IPS-NIHi7 (cell line): Measurements from ENCODE around the gene MAPK10.
A peak's percentile ranks its signal among the peaks of the same experiment; 100 is the strongest.
"Not testable (repeated sequence)": the region's sequence is repeated elsewhere in the genome, so short reads cannot be mapped to it uniquely, and the experiment has no call there.

Experiments used
- DNase-seq: peaks from one replicate; pipeline ENCODE4 v3.0.0; 2012; ENCODE audit warnings: mixed read lengths; ENCODE audit errors: extremely low spot score

Gene MAPK10

DNA sequence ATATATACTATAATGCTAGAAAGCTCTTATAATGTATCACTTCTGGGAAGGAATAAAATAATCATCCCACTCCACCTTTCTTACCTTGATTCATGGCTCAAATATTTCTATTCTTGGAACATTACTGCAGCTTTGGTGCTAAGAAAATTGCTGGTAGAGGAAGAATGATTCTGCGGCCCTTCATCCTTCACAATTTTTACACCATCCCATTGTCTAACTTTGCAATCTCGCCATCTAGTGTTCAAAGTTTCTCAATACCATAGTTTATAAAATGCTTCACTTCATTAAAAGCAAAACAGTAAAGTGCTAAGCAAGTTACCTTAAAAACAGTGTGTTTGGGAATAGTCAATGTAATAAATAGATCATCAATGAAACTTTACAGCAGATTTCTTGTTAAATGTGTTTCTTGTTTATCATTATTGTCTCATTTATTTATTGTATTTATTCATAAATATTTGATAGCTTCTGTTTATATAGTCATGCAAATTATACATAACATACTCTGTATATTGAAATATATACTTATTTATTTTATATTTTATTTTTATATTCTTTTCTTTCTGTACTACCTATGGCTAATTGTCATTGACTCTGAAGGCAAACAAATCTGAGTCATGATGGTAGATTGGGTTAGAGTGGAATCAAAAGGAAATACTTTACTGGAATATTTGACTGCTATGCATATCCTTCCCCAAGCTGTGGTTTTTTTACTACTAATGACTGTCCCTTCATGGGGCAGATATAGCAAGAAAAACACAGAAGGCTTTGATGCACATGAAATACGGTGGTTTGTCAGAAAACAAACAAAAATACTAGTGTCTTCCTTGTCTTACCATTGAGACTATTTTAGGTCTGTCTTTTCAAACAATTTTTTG lies 390.7 kb downstream of the MAPK10 start:
- peak; percentile 30 for DNase-seq

DNA sequence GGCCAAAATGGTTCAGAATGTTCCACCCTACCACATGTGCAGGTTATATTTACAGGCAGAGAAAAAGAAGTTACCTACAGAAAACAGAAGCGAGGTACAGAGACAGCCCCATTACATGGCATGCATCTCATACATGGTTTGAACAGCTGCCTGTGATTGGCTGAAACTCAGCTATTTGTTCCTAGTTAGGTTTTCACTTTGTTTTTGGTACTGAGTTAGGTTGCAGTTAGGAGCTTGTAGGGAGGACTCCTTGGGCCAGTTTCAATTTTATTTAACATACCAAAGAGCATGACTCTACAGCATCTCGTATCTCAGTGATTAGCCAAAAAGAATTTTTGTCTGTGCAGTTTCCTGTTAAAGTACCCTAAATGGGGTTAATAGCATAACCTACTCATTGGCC lies 392.0 kb downstream of the MAPK10 start:
- DNase-seq: no peak

DNA sequence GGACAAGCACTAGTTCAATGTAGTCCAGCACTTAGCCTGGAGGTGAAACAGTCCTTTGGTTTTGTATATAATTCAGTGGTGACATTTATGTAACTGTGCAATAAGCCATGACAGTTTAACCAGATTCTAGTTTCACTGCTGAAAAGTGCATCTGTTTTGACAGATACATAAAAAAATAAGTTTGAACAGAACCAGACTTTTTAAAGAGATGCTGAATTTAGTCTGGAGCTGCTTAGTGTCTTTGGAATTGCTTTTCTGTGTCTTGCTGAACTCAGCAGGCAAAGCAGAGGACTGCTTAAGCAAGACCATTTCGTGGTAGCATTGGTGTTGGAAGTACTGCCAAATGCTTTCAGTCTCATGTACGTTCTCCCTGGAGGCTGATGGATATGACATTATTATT lies 393.5 kb downstream of the MAPK10 start:
- DNase-seq: no peak

DNA sequence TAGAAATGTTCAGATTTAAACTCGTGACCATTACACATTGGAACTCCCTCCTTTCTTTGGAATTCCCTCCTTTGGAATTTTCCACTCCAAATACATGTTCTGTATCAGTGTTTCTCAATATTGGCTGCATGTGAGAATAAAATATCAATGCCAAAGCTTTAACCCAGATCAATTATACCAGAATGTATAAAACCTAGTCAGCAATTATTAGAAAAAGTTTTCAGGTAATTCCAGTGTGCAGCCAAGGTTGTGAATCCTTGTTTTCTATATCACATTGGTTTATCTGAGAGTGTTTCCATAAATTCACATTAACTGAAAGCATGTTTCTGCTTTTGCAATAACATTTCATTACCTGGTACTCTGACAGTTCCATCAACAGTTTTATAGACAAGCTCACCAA lies 394.3 kb downstream of the MAPK10 start:
- no peak for DNase-seq

DNA sequence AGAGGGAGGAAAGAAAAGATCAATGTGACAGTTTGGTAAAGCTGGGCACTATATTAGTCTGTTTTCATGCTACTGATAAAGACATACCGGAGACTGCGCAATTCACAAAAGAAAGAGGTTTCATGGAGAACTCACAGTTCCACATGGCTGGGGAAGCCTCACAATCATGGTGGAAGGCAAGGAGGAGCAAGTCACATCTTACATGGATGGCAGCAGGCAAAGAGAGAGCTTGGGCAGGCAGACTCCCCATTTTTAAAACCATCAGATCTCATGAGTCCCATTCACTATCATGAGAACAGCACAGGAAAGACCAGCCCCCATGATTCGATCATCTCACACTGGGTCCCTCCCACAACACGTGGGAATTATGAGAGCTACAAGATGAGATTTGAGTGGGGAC lies 394.8 kb downstream of the MAPK10 start:
- not testable (repeated sequence) for DNase-seq

DNA sequence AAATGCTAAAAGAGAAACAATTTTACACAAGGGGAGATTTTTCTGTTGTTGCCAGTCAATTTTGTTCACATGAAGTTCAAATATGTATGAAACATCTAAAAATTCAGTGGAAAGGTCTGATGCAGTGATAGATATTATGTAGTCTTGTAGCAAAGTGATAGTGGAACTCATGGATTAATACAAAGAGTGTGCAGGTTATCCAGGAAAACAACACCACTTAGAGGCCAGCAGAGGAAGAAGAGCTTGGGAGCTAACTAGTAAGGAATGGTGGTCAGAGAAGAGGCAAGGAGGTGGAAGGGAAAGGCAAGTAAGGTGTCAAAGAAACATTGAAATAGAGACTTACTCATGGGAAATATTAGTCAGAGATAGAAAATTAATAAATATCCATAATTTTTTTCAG lies 395.6 kb downstream of the MAPK10 start:
- no peak for DNase-seq

DNA sequence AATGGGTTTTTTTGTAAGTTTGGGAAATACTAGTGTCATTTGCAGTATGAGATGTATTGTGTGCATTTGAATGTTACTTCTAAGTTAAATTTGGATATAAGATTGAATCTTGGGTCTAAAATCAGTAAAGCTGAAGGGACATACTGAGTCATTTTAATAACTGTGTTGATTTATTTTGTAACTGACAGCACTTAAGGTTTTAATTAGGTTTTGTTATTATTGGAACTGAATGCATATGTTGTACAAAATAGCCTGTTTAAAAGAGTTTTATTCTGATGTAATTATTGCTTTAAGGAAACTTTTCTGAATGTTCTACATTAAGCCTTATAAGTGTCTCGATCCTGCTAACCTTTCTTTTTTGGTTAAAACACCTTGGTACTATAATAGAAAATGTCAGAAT lies 396.6 kb downstream of the MAPK10 start:
- no peak for DNase-seq

DNA sequence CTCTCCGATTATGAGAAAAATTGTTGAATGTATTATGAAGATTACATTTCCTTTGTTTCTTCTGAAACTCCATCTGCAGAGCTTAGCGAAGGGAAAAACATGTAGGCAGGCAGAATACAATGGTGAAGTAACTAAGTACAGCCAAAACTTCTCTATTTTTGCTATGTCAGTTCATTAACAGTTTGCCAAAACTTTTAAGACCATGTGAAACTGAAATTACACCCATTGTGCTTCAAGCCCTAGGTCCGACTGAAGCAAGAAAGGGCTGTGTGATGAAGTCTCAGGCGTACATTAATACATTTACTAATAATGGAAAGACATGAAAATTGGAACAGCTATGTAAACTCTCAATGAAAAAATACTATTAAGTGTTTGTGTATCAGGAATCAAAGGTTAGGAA lies 398.0 kb downstream of the MAPK10 start:
- DNase-seq: no peak

DNA sequence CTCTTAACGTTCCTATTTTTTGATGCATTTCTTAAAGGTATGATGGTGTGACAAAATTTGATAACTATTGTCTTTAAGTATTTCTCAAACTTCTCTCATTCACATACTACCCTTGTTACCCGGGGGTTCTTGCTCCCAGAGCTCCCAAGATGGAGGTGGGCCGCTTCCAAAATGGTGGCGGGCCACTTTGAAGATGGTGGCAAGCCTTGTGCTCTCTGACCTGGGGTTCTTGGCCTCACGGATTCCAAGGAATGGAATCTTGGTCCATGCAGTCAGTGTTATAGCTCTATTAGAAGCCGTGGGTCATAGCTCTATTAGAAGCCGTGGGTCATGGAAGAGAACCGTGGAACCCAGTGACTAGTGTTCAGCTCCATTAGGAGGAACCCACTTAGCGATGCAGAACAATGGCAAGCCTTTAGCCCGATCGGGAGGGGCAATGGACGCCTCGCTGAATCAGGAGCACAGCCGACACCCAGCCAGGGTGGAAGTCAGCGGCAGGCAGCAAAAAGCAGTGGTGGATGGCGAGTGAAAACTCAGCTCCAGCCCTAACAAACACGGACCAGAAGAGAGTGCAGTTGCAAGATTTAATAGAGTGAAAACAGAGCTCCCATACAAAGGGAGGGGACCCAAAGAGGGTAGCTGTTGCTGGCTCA lies 403.4 kb downstream of the MAPK10 start:
- no peak for DNase-seq

DNA sequence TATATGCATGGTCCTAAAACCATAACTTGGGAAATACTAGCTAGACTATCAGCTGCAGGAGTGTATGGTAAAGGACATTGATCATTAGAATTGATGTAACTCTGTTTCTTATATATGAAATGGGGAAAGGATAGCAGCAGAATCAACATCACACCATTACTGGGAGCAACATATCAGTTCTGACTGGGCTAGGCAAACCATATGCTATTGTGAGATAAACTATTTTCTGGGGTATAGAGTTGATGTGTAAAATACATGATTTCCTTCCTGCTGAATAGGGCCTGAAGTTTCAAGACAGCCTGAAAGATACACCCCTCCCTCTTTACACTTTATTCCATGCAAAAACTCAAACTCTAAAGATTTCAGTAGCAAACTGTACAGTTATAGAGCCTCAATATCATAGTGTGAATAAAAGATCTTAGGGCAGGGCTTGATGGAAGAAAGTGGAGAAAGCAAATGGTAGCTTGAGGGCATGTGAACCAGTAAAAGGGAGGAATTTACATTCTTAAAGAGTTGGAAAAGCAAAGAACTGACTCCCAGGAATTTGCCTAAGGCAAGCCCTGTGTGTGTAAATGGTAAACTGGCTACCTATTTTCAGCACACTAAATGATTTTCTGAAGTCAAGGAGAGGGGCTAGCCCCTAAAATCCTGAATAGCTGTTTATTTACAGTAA lies 404.1 kb downstream of the MAPK10 start:
- peak; percentile 24 for DNase-seq

DNA sequence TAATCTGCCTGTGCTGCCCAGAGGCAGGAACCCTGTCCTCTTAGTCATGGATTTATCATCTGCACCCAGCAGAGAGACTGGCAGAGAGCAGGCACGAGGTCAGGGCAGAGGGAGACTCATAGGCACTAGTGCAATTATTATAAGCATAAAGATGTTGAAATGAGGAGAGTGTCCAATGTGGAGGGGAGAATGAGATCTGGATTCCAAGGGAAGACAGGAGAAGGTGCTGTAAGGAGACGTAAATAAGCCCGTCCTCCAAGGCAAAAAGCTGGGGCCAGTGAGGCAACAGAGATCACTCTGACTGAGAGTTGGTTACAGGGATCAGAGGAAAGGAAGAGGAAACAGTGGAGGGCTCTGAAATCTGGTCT lies 406.2 kb downstream of the MAPK10 start:
- DNase-seq: peak; percentile 27

DNA sequence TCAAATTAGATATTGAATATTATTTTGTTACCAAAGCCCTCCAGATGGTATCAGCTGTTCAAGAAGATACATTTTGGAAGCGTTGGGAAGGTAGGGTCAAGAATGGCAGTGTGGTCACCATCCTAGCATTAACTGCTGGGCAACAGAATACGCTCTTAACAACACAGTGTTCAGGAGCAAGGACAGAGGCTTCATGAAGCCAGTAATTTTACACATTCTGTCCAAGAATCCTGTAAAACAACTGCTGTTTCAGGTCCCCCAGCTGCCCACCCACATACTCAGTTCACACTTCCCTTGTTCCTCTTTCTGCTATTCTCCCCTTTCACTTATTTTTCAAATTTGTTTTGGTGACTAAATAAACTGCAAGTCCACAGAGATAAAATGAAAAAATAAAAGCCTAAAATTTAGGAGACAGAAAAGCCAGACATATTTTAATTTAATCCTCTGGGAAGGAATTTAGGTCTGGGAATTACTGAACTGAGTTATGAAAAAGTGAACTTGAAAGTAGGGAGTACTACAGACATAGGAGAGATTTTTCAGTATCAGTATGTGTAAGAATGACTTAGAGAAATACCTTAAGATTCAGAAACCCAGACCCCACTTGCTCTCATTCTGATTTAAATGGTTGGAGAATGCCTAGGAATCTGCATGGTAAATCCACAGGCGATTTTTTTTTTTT lies 406.7 kb downstream of the MAPK10 start:
- no peak for DNase-seq

DNA sequence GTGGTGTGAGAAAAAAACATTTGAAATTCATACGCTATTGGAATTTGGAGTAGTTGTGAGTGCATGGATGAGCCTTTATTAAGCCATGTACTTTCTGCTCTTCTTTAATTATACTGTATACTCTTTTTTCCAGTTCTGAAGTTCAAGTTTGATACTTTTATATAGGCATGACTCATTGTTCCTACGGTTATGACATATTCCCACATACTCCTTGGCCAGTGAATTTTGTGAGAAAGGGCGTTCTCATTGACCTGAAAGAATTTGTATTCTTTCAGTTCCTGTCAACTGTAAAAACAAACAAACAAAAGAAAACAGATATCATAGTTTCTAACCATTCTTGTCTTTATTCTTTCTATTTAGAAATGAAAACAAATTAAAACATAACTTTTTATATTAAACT lies 407.3 kb downstream of the MAPK10 start:
- DNase-seq: no peak

DNA sequence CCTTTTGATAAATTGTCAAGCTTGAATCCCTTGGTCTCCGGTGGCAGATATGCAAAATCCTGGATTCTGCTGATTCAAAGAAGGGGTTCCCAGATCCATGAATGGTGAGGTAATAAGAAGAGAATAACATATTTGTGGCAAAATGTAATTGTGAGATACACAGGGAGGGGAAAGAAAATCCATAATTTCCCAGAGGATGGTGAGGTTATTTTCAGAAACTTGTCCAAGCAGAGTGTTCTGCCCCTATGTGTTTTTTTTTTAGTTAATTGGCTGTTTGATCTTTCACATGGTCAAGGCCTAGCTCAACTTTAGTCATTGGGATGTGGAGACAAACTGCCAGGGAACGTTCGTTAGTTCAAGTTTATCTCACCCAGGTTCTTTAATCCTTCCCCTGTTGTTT lies 408.8 kb downstream of the MAPK10 start:
- no peak for DNase-seq

DNA sequence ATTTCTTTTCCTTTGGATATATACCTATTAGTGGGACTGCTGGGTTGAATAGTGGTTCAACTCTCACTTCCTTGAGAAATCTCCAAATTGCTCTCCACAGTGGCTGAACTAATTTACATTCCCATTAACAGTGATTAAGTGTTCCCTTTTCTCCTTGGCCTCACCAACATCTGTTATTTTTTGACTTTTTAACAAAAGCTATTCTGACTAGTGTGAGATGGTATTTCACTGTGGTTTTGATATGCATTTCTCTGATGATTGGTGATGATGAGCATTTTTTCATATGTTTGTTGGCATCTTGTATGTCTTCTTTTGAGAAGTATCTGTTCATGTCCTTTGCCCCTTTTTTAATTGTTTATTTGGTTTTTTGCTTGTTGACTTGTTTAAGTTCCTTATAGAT lies 413.0 kb downstream of the MAPK10 start:
- DNase-seq: no peak

DNA sequence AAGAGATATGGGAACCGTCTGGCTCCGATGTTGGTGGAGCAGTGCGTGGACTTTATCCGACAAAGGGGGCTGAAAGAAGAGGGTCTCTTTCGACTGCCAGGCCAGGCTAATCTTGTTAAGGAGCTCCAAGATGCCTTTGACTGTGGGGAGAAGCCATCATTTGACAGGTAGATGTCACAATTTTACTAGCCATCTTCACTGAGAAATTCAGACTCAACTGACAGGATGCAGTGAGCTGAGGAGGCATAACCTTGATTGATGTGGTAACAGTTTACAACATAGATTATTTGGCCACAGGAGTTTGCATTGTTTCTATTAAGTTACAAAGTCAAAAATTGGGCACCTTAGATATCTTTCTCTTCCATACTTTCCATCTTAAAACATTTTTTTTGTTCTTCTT lies 417.7 kb downstream of the MAPK10 start:
- DNase-seq: no peak

DNA sequence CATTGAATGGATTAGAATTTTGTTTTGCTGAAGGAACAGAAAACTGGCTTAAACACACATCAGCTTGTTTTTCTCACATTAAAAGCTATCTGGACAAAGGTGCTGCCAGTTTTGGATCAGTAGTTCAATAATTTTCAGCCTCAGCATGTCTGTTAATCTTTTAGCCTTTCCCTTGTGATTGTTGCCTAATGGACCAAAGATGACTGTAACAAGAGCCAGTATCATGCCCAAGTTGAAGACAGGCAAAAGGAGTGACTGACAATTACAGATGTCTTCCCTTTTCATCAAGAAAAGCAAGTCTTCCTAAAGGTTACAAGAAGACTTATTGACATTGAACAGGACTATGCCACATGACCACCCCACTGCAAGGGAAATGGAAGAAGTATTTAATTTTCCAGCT lies 419.7 kb downstream of the MAPK10 start:
- no peak for DNase-seq
